Ishikawa (cell line): ENCODE results near the gene PIGL.

ENCODE experiments used
- CEBPB ChIP-seq: IDR thresholded peaks from 2 replicates; pipeline ENCODE4 v1.6.1; 2012
- EGR1 ChIP-seq: IDR thresholded peaks from 2 replicates; pipeline ENCODE4 v1.6.1; 2012
- NFIC ChIP-seq: IDR thresholded peaks from 2 replicates; pipeline ENCODE4 v1.6.1; 2012
- RAD21 ChIP-seq: IDR thresholded peaks from 2 replicates; pipeline ENCODE4 v1.6.1; 2012; ENCODE audit warnings: low read depth
- TAF1 ChIP-seq: IDR thresholded peaks from 2 replicates; pipeline ENCODE4 v1.6.1; 2012; ENCODE audit warnings: low read depth, mild to moderate bottlenecking
- TCF12 ChIP-seq: IDR thresholded peaks from 2 replicates; pipeline ENCODE4 v1.6.1; 2012; ENCODE audit warnings: low read depth
- TEAD4 ChIP-seq: IDR thresholded peaks from 2 replicates; pipeline ENCODE4 v1.6.1; 2012
- YY1 ChIP-seq: IDR thresholded peaks from 2 replicates; pipeline ENCODE4 v1.6.1; 2012; ENCODE audit warnings: low read depth
- ZBTB7A ChIP-seq: IDR thresholded peaks from 2 replicates; pipeline ENCODE4 v1.6.1; 2012; ENCODE audit warnings: low read depth
- TF ChIP-seq, protein P1 (sequence below): IDR thresholded peaks from 2 replicates; pipeline ENCODE4 v1.6.1; 2012

DNA sequence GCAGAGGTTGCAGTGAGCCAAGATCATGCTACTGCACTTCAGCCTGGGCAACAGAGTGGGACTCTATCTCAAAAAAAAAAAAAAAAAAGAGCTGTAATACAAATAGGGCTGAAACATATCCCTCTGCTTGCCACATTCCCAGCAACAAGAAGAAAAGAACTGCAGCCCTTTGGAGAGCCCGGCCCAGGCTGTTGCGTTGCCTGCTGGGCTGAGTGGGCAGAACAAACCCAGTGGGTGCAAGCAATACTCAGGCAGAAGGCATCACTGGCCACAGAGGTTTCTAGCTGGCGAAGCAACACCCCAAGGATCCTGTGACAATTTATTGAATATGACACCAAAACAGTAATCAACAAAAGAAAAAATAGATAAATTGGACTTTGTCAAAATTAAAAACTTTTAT is 44.0 kb downstream of the PIGL start:
- TF ChIP-seq TCF12 (no peak), TEAD4 (no peak), TAF1 (no peak), YY1 (no peak), RAD21 (no peak), NFIC (no peak), CEBPB (no peak), EGR1 (no peak), ZBTB7A (no peak)
- TF ChIP-seq, protein P1, sequence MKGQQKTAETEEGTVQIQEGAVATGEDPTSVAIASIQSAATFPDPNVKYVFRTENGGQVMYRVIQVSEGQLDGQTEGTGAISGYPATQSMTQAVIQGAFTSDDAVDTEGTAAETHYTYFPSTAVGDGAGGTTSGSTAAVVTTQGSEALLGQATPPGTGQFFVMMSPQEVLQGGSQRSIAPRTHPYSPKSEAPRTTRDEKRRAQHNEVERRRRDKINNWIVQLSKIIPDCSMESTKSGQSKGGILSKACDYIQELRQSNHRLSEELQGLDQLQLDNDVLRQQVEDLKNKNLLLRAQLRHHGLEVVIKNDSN: no peak
